Small intestine (tissue), 4 donors: Measurements from ENCODE around the gene UQCRC2. TPM values are rescaled to one million over a fixed set of nuclear protein-coding genes. Genes with fewer than 3 reads are reported as not detected.

Experiments
- polyA plus RNA-seq, 4 donors: library from polyadenylated mRNA; stranded (reverse) in 3 of 4; unstranded in 1 of 4; fragments of 200-250 nt in 3 of 4; fragments of 120-200 nt in 1 of 4; gene quantifications; one replicate each; pipeline versions ENCODE4 v1.2.1 to v1.2.3, GENCODE V29; 2013
- donor health status: healthy with polysubstance abuse.
- donor health status: Bipolar disorder and iron deficiency.
- donor health status: healthy.

UQCRC2 gene
- polyA plus RNA-seq, 4 donors, result 245 to 408 (median 299) TPM

Other genes starting within 250 kb of the UQCRC2 start
- 100 to 1,000 TPM in 1 of 4 donors, 10 to 100 TPM in 2, 1 to 10 TPM in 1; 9.2 to 109 (median 14.4) TPM for gene NPIPB4, start 95.6 kb upstream of the UQCRC2 start, polyA plus RNA-seq
- gene PDZD9, start 47.8 kb downstream of the UQCRC2 start, polyA plus RNA-seq, result under 1 TPM in 1 of 4 donors, not detected in 3; 0.27 TPM
- gene MOSMO, start 54.8 kb downstream of the UQCRC2 start, polyA plus RNA-seq, result 10 to 100 TPM in 1 of 4 donors, 1 to 10 TPM in 3; 3.2 to 13.1 (median 6.4) TPM
- under 1 TPM in 2 of 4 donors, not detected in 2; 0.01 to 0.13 TPM for gene VWA3A, start 139.2 kb downstream of the UQCRC2 start, polyA plus RNA-seq
- gene SDR42E2, start 209.1 kb downstream of the UQCRC2 start, polyA plus RNA-seq, result under 1 TPM in 2 of 4 donors, not detected in 2; 0.01 to 0.03 TPM